Endodermal cell (in vitro differentiated cells): ENCODE data around the gene ZNF22. TPM values are rescaled to one million over a fixed set of nuclear protein-coding genes. Genes with fewer than 3 reads are reported as not detected.

Source experiments
- DNase-seq: peaks from one replicate; pipeline ENCODE4 v3.0.0-alpha.2; 2017
- H3K27ac ChIP-seq: 2 replicates; pipeline ENCODE4 v1.5.1; 2013; ENCODE audit warnings: mild to moderate bottlenecking, low read depth, low read length, moderate library complexity
- H3K27me3 ChIP-seq: 2 replicates; pipeline ENCODE4 v1.6.1; 2013; ENCODE audit warnings: mild to moderate bottlenecking, low read length, moderate library complexity; ENCODE audit not compliant: insufficient read depth, control insufficient read depth, poor library complexity, severe bottlenecking
- H3K36me3 ChIP-seq: 2 replicates; pipeline ENCODE4 v1.7.0; 2013; ENCODE audit warnings: mild to moderate bottlenecking, low read length, moderate library complexity; ENCODE audit not compliant: control insufficient read depth, insufficient read depth
- H3K4me1 ChIP-seq: one replicate; pipeline ENCODE4 v1.7.0; 2013; ENCODE audit warnings: low read length; ENCODE audit not compliant: control insufficient read depth, insufficient read depth
- H3K4me3 ChIP-seq: 2 replicates; pipeline ENCODE4 v1.5.1; 2013; ENCODE audit warnings: mild to moderate bottlenecking, low read length, moderate library complexity
- H3K9ac ChIP-seq: 2 replicates; pipeline ENCODE4 v1.6.1; 2013; ENCODE audit warnings: mild to moderate bottlenecking, low read length, moderate library complexity; ENCODE audit not compliant: poor library complexity, severe bottlenecking; ENCODE audit errors: extremely low read depth
- H3K9me3 ChIP-seq: 2 replicates; pipeline ENCODE4 v1.6.1; 2013; ENCODE audit warnings: mild to moderate bottlenecking, low read length, moderate library complexity; ENCODE audit not compliant: control insufficient read depth
- H3K27ac Mint-ChIP-seq: 2 replicates; pipeline ENCODE4 v1.8.0; 2020; ENCODE audit warnings: mixed read lengths
- H3K27me3 Mint-ChIP-seq: 2 replicates; pipeline ENCODE4 v1.8.0; 2021; ENCODE audit warnings: mild to moderate bottlenecking, mixed read lengths; ENCODE audit not compliant: insufficient read depth
- H3K36me3 Mint-ChIP-seq: 2 replicates; pipeline ENCODE4 v1.8.0; 2020; ENCODE audit warnings: low read depth, mixed read lengths
- H3K4me1 Mint-ChIP-seq: 2 replicates; pipeline ENCODE4 v1.8.0; 2020; ENCODE audit warnings: mixed read lengths
- H3K4me3 Mint-ChIP-seq: 2 replicates; pipeline ENCODE4 v1.8.0; 2020; ENCODE audit warnings: mild to moderate bottlenecking, moderate library complexity, mixed read lengths
- H3K9me3 Mint-ChIP-seq: 2 replicates; pipeline ENCODE4 v1.8.0; 2020; ENCODE audit warnings: mild to moderate bottlenecking, mixed read lengths
- WGBS, 2 experiments: methylation state at CpG; one replicate each; pipeline versions ENCODE4 v1.1.5 to v1.1.7; 2013; ENCODE audit warnings: missing lambda C conversion rate in 2 of 2, mixed read lengths in 1 of 2; ENCODE audit not compliant: insufficient coverage in 1 of 2, insufficient read length in 1 of 2; 5-methylcytosine and 5-hydroxymethylcytosine counted together
- total RNA-seq, 2 donors: library from RNA; stranded (reverse); fragmentation: NEBNext Ultra II Directional in 1 of 2; extraction: Animal tissue kit (Norgen Biotek cat#: 25700) in 1 of 2; gene quantifications; 2 replicates in 1 of 2; 3 replicates in 1 of 2; pipeline ENCODE4 v1.2.1, GENCODE V29; 2021
- TF ChIP-seq, protein P1 (sequence below): fragments of 200-600 bp; sonication (generic); conservative IDR thresholded peaks from 2 replicates; pipeline ENCODE4 v1.5.0; 2021; ENCODE audit warnings: antibody characterized with exemption, mild to moderate bottlenecking

The ZNF22 gene
- total RNA-seq, 2 donors from 2014 or later = 35.5 to 42.5 TPM

DNA sequence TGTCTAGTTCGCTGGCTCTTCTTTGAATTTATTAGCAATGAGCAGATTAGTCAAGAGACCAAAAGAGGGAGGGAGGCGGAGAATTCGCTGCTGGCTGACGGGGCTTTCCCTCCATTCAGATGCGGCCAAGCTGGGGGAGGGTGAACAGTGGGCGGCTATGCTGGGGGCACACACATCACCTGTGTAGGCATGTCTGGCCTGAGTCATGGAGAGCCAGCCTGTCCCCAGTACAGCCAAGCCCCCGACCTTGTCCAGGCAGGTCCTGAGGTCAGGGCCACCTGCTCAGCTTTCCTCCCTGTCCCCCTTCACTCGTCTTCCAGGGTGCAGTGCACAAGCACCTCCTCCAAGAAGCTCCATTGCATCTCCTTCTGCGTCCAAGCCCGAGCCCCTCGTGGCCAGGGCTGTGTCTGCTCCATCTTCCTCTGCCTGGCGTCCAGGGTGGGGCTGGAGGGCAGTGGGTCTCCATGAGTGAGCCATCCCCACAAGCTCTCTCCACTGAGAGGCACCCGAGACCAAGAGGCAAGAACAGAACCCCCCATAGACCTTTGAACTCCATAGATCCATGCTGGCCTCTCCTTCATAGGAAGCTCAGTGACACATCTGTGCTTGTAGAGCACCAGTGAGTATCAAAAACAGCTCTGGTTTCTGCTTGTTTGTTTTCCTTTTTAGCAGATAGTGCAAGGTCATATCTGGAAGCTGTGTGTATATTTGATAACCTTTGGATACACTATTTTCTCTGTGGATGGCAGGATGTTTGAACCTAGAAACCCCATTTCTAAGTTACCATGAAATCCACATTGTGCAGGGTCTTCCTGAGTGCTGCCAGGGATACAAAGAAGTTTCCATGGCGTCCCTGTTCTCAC lies 20.2 kb upstream of the ZNF22 start:
- TF ChIP-seq, protein P1, sequence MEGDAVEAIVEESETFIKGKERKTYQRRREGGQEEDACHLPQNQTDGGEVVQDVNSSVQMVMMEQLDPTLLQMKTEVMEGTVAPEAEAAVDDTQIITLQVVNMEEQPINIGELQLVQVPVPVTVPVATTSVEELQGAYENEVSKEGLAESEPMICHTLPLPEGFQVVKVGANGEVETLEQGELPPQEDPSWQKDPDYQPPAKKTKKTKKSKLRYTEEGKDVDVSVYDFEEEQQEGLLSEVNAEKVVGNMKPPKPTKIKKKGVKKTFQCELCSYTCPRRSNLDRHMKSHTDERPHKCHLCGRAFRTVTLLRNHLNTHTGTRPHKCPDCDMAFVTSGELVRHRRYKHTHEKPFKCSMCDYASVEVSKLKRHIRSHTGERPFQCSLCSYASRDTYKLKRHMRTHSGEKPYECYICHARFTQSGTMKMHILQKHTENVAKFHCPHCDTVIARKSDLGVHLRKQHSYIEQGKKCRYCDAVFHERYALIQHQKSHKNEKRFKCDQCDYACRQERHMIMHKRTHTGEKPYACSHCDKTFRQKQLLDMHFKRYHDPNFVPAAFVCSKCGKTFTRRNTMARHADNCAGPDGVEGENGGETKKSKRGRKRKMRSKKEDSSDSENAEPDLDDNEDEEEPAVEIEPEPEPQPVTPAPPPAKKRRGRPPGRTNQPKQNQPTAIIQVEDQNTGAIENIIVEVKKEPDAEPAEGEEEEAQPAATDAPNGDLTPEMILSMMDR = no peak
- H3K4me3 Mint-ChIP-seq = no peak overlapping the region
- H3K36me3 Mint-ChIP-seq = no peaks in the 10 kb centered on the region
- H3K4me3 ChIP-seq = no peak overlapping the region
- peaks cover 4% of the 10 kb centered on the region for H3K27me3 Mint-ChIP-seq
- H3K4me1 Mint-ChIP-seq = peaks cover 42% of the 10 kb centered on the region
- 63 to 76% methylated on average over 4 to 14 of the region's 14 CpGs for WGBS, 2 experiments
- peaks cover 21% of the 10 kb centered on the region for H3K4me1 ChIP-seq
- no peak for DNase-seq
- no peaks in the 10 kb centered on the region for H3K36me3 ChIP-seq
- H3K9me3 ChIP-seq = no peaks in the 10 kb centered on the region
- no peak overlapping the region for H3K27ac Mint-ChIP-seq
- no peaks in the 10 kb centered on the region for H3K27me3 ChIP-seq
- H3K27ac ChIP-seq = no peak overlapping the region
- H3K9me3 Mint-ChIP-seq = no peaks in the 10 kb centered on the region
- no peak overlapping the region for H3K9ac ChIP-seq

DNA sequence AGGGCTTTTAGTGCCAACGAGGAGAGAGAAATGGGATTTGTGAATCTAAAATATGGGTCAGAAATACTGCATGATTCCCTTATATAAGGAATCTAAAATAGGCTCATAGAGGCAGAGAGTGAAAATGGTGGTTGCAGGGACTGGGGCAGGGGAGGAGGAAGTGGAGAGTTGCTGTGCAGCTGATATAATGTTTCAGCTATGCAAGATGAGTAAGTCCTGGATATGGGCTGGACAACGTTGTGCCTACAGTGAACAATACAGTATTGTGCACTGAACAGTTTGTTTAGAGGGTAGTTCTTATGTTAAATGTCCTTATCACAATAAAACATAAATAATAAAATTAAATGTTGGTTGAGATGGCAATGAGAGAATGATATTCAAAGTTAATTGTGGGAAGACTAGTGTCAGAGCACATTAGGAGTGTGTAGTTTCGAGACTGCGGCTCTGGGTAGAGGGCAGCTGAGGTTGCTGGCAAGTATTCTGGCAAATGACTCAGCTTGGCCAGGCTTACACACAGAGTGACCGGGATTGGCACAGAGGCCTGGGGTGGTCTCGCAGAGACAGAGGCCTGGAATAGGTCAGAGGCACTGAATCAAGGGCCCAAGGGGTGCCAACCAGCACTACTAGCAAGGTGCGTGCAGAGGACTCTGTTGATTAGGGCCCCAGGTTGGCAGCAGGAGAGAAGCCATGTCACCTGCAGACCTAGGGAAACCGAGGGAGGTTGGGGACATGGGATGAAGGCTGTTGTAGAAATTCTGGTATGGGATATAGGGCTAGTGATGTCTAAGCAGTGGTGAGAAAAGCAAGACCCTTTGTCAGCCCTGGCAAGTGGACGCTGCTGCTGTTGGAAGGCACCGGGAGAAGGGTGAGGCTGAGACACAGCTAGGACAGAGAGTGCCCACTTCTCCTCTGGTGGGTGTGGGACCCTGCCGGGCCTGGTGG lies 19.3 kb upstream of the ZNF22 start:
- Mint-ChIP-seq H3K27ac (no peak overlapping the region), H3K4me3 (no peak overlapping the region), H3K27me3 (peaks cover 4% of the 10 kb centered on the region), H3K36me3 (no peaks in the 10 kb centered on the region), H3K9me3 (no peaks in the 10 kb centered on the region), H3K4me1 (peaks cover 46% of the 10 kb centered on the region)
- H3K9ac ChIP-seq = no peak overlapping the region
- H3K9me3 ChIP-seq = no peaks in the 10 kb centered on the region
- H3K36me3 ChIP-seq = no peaks in the 10 kb centered on the region
- H3K4me1 ChIP-seq = peaks cover 20% of the 10 kb centered on the region
- H3K27ac ChIP-seq = no peak overlapping the region
- no peak overlapping the region for H3K4me3 ChIP-seq
- H3K27me3 ChIP-seq = no peaks in the 10 kb centered on the region
- TF ChIP-seq, protein P1 = no peak
- WGBS, 2 experiments = 88 to 90% methylated on average over 8 to 11 of the region's 11 CpGs
- DNase-seq = no peak

DNA sequence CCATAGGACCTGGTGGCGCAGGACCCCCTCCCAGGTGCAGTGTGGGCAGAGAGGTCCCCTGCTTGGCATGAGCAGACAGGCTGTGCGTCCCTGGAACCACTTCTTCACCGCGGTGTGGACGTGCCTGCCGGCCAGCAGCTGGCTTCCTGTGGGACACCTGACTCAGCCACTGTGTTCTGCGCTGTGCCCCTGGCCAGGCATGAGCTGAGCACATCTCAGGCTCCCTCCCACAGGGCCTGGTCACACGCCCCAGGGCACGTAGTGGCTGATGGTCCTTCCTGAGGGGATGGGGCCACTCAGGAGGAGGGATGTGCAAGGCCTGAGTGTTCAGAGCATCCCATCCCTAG lies 18.6 kb upstream of the ZNF22 start:
- Mint-ChIP-seq H3K36me3 (no peaks in the 10 kb centered on the region), H3K9me3 (no peaks in the 10 kb centered on the region), H3K4me1 (peaks cover 50% of the 10 kb centered on the region), H3K27ac (no peak overlapping the region), H3K4me3 (no peak overlapping the region), H3K27me3 (peaks cover 4% of the 10 kb centered on the region)
- 94 to 98% methylated on average over 7 to 9 of the region's 9 CpGs for WGBS, 2 experiments
- no peaks in the 10 kb centered on the region for H3K36me3 ChIP-seq
- no peaks in the 10 kb centered on the region for H3K27me3 ChIP-seq
- H3K9ac ChIP-seq = no peak overlapping the region
- no peaks in the 10 kb centered on the region for H3K9me3 ChIP-seq
- no peak for DNase-seq
- no peak overlapping the region for H3K27ac ChIP-seq
- TF ChIP-seq, protein P1 = no peak
- peaks cover 20% of the 10 kb centered on the region for H3K4me1 ChIP-seq
- no peak overlapping the region for H3K4me3 ChIP-seq
